Ishikawa (cell line): ENCODE measurements around the gene ZNF599.

Source experiments
- CEBPB ChIP-seq: IDR thresholded peaks from 2 replicates; pipeline ENCODE4 v1.6.1; 2012
- EGR1 ChIP-seq: IDR thresholded peaks from 2 replicates; pipeline ENCODE4 v1.6.1; 2012
- EP300 ChIP-seq: IDR thresholded peaks from 2 replicates; pipeline ENCODE4 v1.6.1; 2012; ENCODE audit warnings: borderline replicate concordance
- NFIC ChIP-seq: IDR thresholded peaks from 2 replicates; pipeline ENCODE4 v1.6.1; 2012
- TEAD4 ChIP-seq: IDR thresholded peaks from 2 replicates; pipeline ENCODE4 v1.6.1; 2012
- ZBTB7A ChIP-seq: IDR thresholded peaks from 2 replicates; pipeline ENCODE4 v1.6.1; 2012; ENCODE audit warnings: low read depth
- TF ChIP-seq, protein P1 (sequence below): IDR thresholded peaks from 2 replicates; pipeline ENCODE4 v1.6.1; 2012; ENCODE audit warnings: low read depth, mild to moderate bottlenecking

GRCh38 chr19:34744896-34745690 is 27.9 kb downstream of the ZNF599 start:
- TF ChIP-seq EGR1: no peak
- TF ChIP-seq NFIC: no peak
- TF ChIP-seq ZBTB7A: no peak
- TF ChIP-seq, protein P1, sequence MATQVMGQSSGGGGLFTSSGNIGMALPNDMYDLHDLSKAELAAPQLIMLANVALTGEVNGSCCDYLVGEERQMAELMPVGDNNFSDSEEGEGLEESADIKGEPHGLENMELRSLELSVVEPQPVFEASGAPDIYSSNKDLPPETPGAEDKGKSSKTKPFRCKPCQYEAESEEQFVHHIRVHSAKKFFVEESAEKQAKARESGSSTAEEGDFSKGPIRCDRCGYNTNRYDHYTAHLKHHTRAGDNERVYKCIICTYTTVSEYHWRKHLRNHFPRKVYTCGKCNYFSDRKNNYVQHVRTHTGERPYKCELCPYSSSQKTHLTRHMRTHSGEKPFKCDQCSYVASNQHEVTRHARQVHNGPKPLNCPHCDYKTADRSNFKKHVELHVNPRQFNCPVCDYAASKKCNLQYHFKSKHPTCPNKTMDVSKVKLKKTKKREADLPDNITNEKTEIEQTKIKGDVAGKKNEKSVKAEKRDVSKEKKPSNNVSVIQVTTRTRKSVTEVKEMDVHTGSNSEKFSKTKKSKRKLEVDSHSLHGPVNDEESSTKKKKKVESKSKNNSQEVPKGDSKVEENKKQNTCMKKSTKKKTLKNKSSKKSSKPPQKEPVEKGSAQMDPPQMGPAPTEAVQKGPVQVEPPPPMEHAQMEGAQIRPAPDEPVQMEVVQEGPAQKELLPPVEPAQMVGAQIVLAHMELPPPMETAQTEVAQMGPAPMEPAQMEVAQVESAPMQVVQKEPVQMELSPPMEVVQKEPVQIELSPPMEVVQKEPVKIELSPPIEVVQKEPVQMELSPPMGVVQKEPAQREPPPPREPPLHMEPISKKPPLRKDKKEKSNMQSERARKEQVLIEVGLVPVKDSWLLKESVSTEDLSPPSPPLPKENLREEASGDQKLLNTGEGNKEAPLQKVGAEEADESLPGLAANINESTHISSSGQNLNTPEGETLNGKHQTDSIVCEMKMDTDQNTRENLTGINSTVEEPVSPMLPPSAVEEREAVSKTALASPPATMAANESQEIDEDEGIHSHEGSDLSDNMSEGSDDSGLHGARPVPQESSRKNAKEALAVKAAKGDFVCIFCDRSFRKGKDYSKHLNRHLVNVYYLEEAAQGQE: no peak
- TF ChIP-seq EP300: no peak
- TF ChIP-seq CEBPB: no peak
- no peak for TF ChIP-seq TEAD4
